SH-SY5Y (cell line): ENCODE measurements around the gene LGALS9.

Source experiments
- GATA2 ChIP-seq: IDR thresholded peaks from 2 replicates; pipeline ENCODE4 v1.6.1; 2011; ENCODE audit warnings: mild to moderate bottlenecking, low read depth, low read length
- GATA3 ChIP-seq: IDR thresholded peaks from 2 replicates; pipeline ENCODE4 v1.6.1; 2011; ENCODE audit warnings: low read depth, mild to moderate bottlenecking, low read length, moderate library complexity

DNA sequence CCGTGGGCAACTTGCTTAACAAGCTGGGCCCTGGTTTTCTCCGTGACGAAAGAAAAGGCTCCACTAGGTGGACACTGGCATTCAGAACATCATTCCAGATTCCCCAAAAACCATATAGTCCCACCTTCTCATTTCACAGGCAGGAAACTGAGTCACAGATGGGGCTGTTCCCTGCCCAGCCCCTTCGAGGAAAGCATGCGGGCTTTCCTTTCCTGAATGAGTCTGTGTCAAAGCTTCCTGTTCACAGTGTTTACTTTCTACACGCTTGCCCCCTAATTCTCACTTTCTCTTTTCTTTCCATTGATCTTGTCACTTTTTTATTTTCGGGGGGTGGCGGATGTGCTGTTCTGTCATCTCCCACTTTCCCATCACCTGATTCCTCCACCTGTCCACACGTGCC is 10.3 kb upstream of the LGALS9 start:
- TF ChIP-seq GATA2 (no peak), GATA3 (no peak)
